Chondrocyte (in vitro differentiated cells): Measurements from ENCODE around the gene DEPDC1B. TPM values are rescaled to one million over a fixed set of nuclear protein-coding genes. Genes with fewer than 3 reads are reported as not detected.

Experiments
- DNase-seq: peaks from one replicate; pipeline ENCODE4 v3.0.0; 2021; ENCODE audit warnings: mixed read lengths, low spot score
- H3K27ac Mint-ChIP-seq: one replicate; pipeline ENCODE4 v1.8.0; 2021; ENCODE audit warnings: mild to moderate bottlenecking, moderate library complexity, mixed read lengths; ENCODE audit not compliant: unreplicated experiment
- H3K27me3 Mint-ChIP-seq: 2 replicates; pipeline ENCODE4 v1.8.0; 2021; ENCODE audit warnings: low read depth, mixed read lengths
- H3K36me3 Mint-ChIP-seq: 2 replicates; pipeline ENCODE4 v1.8.0; 2021; ENCODE audit warnings: low read depth, mixed read lengths
- H3K4me1 Mint-ChIP-seq: 2 replicates; pipeline ENCODE4 v1.8.0; 2021; ENCODE audit warnings: low read depth, mild to moderate bottlenecking, mixed read lengths
- H3K4me3 Mint-ChIP-seq: one replicate; pipeline ENCODE4 v1.8.0; 2021; ENCODE audit warnings: mild to moderate bottlenecking, moderate library complexity, mixed read lengths; ENCODE audit not compliant: unreplicated experiment
- H3K9me3 Mint-ChIP-seq: 2 replicates; pipeline ENCODE4 v1.8.0; 2021; ENCODE audit warnings: low read depth, mixed read lengths
- CTCF ChIP-seq: fragments of 200-600 bp; sonication (generic); IDR thresholded peaks from 2 replicates; pipeline ENCODE4 v1.5.0; 2021; ENCODE audit warnings: antibody characterized with exemption, mild to moderate bottlenecking, moderate library complexity
- total RNA-seq: library from RNA; stranded (reverse); gene quantifications from 3 replicates; pipeline ENCODE4 v1.2.1, GENCODE V29; 2021

Gene DEPDC1B
- total RNA-seq, 1 donor from 2014 or later, result 1.2 TPM

GRCh38 chr5:60584304-60584703, 115.7 kb downstream of the DEPDC1B start:
- H3K4me1 Mint-ChIP-seq, result peaks cover 32% of the 10 kb centered on the region
- H3K36me3 Mint-ChIP-seq, result peaks cover 1% of the 10 kb centered on the region
- no peak for DNase-seq
- H3K9me3 Mint-ChIP-seq, result peaks cover 3% of the 10 kb centered on the region
- H3K4me3 Mint-ChIP-seq, result no peak overlapping the region
- TF ChIP-seq CTCF, result no peak
- H3K27ac Mint-ChIP-seq, result no peak overlapping the region
- H3K27me3 Mint-ChIP-seq, result no peaks in the 10 kb centered on the region

- no peaks in the 10 kb centered on the region for H3K27me3 Mint-ChIP-seq
- H3K27ac Mint-ChIP-seq, result peak overlapping the region; percentile 25
- peaks cover 30% of the 10 kb centered on the region for H3K4me1 Mint-ChIP-seq
- H3K4me3 Mint-ChIP-seq, result no peak overlapping the region
- peaks cover 3% of the 10 kb centered on the region for H3K9me3 Mint-ChIP-seq
- TF ChIP-seq CTCF, result no peak
- H3K36me3 Mint-ChIP-seq, result peaks cover 1% of the 10 kb centered on the region
- no peak for DNase-seq
Measured at GRCh38 chr5:60583616-60584015, 116.3 kb downstream of the DEPDC1B start.

- no peak overlapping the region for H3K27ac Mint-ChIP-seq
- H3K36me3 Mint-ChIP-seq, result peaks cover 8% of the 10 kb centered on the region
- no peak for DNase-seq
- peaks cover 30% of the 10 kb centered on the region for H3K9me3 Mint-ChIP-seq
- peaks cover 21% of the 10 kb centered on the region for H3K4me1 Mint-ChIP-seq
- no peaks in the 10 kb centered on the region for H3K27me3 Mint-ChIP-seq
- TF ChIP-seq CTCF, result no peak
- no peak overlapping the region for H3K4me3 Mint-ChIP-seq
Measured at GRCh38 chr5:60578315-60578714, 121.7 kb downstream of the DEPDC1B start.

- no peak overlapping the region for H3K4me3 Mint-ChIP-seq
- H3K9me3 Mint-ChIP-seq, result peaks cover 39% of the 10 kb centered on the region
- no peaks in the 10 kb centered on the region for H3K27me3 Mint-ChIP-seq
- H3K36me3 Mint-ChIP-seq, result peaks cover 7% of the 10 kb centered on the region
- H3K4me1 Mint-ChIP-seq, result peaks cover 10% of the 10 kb centered on the region
- H3K27ac Mint-ChIP-seq, result no peak overlapping the region
- no peak for TF ChIP-seq CTCF
- no peak for DNase-seq
Measured at GRCh38 chr5:60577116-60577515, 122.8 kb downstream of the DEPDC1B start.

GRCh38 chr5:60576425-60576824, 123.5 kb downstream of the DEPDC1B start:
- Mint-ChIP-seq H3K4me1 (peaks cover 6% of the 10 kb centered on the region), H3K9me3 (peaks cover 35% of the 10 kb centered on the region), H3K36me3 (peaks cover 7% of the 10 kb centered on the region), H3K27me3 (no peaks in the 10 kb centered on the region), H3K27ac (no peak overlapping the region), H3K4me3 (no peak overlapping the region)
- no peak for TF ChIP-seq CTCF
- no peak for DNase-seq
